Heart left ventricle (tissue), 13 donors: ENCODE data around the gene ZNF277.

Experiments used
- POLR2A ChIP-seq, 2 donors: fragments of 450-650 bp; IDR thresholded peaks; one replicate each; pipeline ENCODE4 v1.6.1; 2017; ENCODE audit warnings: antibody characterized with exemption in 2 of 2, mild to moderate bottlenecking in 2 of 2, moderate library complexity in 2 of 2
- TF ChIP-seq, protein P1 (sequence below), 12 donors: fragments of 200-600 bp; sonication (generic) in 4 of 12; IDR thresholded peaks; one replicate each; pipeline versions ENCODE4 v1.5.0 to v1.8.0; 2018 to 2022; ENCODE audit warnings: antibody characterized with exemption in 12 of 12, mild to moderate bottlenecking in 5 of 12
- donor health status: ischemic (EF 13 %, LVEDD 7.1; RV severe dilation, severe dysfunction).
- donor health status: DM: no; HTN: yes; CAD: no.
- donor health status: DM: no; HTN: no; CAD: no.
- donor health status: ischemic (EF 25% LVEDD 6.9; RV normal size, moderate dysfunction).
- donor health status: ischemic (EF 25% LVEDD 5.7; RV mildly dilated, moderate dysfunction).
- donor health status: ischemic (EF 35%, LVEDD 5.7; RV mildly dilated, moderate dysfunction).
- donor health status: nonischemic (EF 11% LVEDD 7.7; RV severe dilation, severe dysfunction).
- donor health status: DM: yes; HTN: yes; CAD: no.
- donor health status: PGD.
- donor health status: ischemic (EF 29% LVEDD 5.4; RV normal size, mild dysfunction).
- donor health status: nonischemic (EF 23%, LVEDD 6.1; RV moderate dilation, normal function).

DNA sequence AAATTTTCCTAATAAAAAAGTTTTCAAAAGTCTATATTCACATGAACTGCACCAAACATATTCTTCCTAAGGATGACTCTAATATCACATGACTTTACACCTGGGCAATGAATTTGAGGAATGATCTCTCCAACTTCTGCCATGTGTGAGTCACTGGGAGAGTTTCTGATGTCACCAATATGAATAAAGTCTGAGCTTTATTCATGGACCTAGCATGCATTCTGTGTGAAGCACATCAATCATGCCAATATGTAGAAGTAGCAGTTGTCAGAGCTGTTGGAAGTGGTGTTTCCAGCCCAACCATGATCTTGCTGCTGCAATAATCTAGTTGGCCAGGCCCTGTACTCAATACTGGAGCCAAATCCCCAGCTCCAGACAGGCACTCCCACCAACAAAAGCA, 152.0 kb downstream of the ZNF277 start:
- TF ChIP-seq, protein P1, sequence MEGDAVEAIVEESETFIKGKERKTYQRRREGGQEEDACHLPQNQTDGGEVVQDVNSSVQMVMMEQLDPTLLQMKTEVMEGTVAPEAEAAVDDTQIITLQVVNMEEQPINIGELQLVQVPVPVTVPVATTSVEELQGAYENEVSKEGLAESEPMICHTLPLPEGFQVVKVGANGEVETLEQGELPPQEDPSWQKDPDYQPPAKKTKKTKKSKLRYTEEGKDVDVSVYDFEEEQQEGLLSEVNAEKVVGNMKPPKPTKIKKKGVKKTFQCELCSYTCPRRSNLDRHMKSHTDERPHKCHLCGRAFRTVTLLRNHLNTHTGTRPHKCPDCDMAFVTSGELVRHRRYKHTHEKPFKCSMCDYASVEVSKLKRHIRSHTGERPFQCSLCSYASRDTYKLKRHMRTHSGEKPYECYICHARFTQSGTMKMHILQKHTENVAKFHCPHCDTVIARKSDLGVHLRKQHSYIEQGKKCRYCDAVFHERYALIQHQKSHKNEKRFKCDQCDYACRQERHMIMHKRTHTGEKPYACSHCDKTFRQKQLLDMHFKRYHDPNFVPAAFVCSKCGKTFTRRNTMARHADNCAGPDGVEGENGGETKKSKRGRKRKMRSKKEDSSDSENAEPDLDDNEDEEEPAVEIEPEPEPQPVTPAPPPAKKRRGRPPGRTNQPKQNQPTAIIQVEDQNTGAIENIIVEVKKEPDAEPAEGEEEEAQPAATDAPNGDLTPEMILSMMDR (IDR thresholded peaks at IDR 0.05) = no peak
- no peak for TF ChIP-seq POLR2A (IDR thresholded peaks at IDR 0.05)
